Coronary artery (tissue), 2 donors: ENCODE measurements around the gene PAFAH2.

Source experiments
- DNase-seq: peaks from one replicate; pipeline ENCODE4 v3.0.0-alpha.2; 2017; ENCODE audit warnings: low spot score
- H3K27ac ChIP-seq, 2 donors: fragments of 200-600 bp; sonication (generic); one replicate each; pipeline ENCODE4 v1.5.1; 2016 to 2019
- H3K4me3 ChIP-seq: fragments of 200-600 bp; sonication (generic); 2 replicates; pipeline ENCODE4 v1.5.1; 2016; ENCODE audit warnings: mild to moderate bottlenecking, moderate library complexity
- CTCF ChIP-seq: fragments of 200-600 bp; sonication (generic); IDR thresholded peaks from one replicate; pipeline ENCODE4 v1.5.1; 2019; ENCODE audit warnings: antibody characterized with exemption

PAFAH2 gene

GRCh38 chr1:25959611-25960010 is 38.3 kb downstream of the PAFAH2 start:
- H3K27ac ChIP-seq: no peak overlapping the region
- H3K4me3 ChIP-seq: no peak overlapping the region
- no peak for TF ChIP-seq CTCF
- DNase-seq: no peak

GRCh38 chr1:25958465-25958864 is 39.4 kb downstream of the PAFAH2 start:
- no peak for TF ChIP-seq CTCF
- Histone ChIP-seq H3K27ac (no peak overlapping the region), H3K4me3 (no peak overlapping the region)
- DNase-seq: no peak

- Histone ChIP-seq H3K4me3 (no peak overlapping the region), H3K27ac (no peak overlapping the region)
- no peak for TF ChIP-seq CTCF
- no peak for DNase-seq
These were observed 42.3 kb downstream of the PAFAH2 start for GRCh38 chr1:25955553-25955952.

- H3K27ac ChIP-seq: no peak overlapping the region
- TF ChIP-seq CTCF: no peak
- no peak for DNase-seq
- H3K4me3 ChIP-seq: no peak overlapping the region
These were observed 43.5 kb downstream of the PAFAH2 start for GRCh38 chr1:25954282-25954938.

- TF ChIP-seq CTCF: no peak
- DNase-seq: no peak
- H3K4me3 ChIP-seq: no peak overlapping the region
- no peak overlapping the region for H3K27ac ChIP-seq
These were observed 44.9 kb downstream of the PAFAH2 start for GRCh38 chr1:25952841-25953401.

- DNase-seq: no peak
These were observed 49.2 kb downstream of the PAFAH2 start for GRCh38 chr1:25948641-25949040.

More at GRCh38 chr1:25948641-25949040, 49.2 kb downstream of the PAFAH2 start:
- Histone ChIP-seq H3K4me3 (no peak overlapping the region), H3K27ac (no peak overlapping the region)
- no peak for TF ChIP-seq CTCF
